Measurements from ENCODE around the gene RNF123.

The RNF123 gene

GRCh38 chr3:49665822-49666519 is 23.4 kb upstream of the RNF123 start:
- no peak for DNase-seq (ENCODE audit: insufficient read length, low spot score)
- TF ChIP-seq, protein P1, sequence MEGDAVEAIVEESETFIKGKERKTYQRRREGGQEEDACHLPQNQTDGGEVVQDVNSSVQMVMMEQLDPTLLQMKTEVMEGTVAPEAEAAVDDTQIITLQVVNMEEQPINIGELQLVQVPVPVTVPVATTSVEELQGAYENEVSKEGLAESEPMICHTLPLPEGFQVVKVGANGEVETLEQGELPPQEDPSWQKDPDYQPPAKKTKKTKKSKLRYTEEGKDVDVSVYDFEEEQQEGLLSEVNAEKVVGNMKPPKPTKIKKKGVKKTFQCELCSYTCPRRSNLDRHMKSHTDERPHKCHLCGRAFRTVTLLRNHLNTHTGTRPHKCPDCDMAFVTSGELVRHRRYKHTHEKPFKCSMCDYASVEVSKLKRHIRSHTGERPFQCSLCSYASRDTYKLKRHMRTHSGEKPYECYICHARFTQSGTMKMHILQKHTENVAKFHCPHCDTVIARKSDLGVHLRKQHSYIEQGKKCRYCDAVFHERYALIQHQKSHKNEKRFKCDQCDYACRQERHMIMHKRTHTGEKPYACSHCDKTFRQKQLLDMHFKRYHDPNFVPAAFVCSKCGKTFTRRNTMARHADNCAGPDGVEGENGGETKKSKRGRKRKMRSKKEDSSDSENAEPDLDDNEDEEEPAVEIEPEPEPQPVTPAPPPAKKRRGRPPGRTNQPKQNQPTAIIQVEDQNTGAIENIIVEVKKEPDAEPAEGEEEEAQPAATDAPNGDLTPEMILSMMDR (IDR thresholded peaks at IDR 0.05; ENCODE audit: insufficient read depth, missing control alignments) = no peak
- no peak for FAIRE-seq

GRCh38 chr3:49666592-49666991 is 22.8 kb upstream of the RNF123 start:
- TF ChIP-seq, protein P1 (IDR thresholded peaks at IDR 0.05; ENCODE audit: insufficient read depth, missing control alignments) = no peak
- FAIRE-seq (no peak), DNase-seq (ENCODE audit: insufficient read length, low spot score) (no peak)

GRCh38 chr3:49667701-49668413 is 21.5 kb upstream of the RNF123 start:
- DNase-seq (ENCODE audit: insufficient read length, low spot score) = no peak
- TF ChIP-seq, protein P1 (IDR thresholded peaks at IDR 0.05; ENCODE audit: insufficient read depth, missing control alignments) = no peak
- no peak for FAIRE-seq

DNA sequence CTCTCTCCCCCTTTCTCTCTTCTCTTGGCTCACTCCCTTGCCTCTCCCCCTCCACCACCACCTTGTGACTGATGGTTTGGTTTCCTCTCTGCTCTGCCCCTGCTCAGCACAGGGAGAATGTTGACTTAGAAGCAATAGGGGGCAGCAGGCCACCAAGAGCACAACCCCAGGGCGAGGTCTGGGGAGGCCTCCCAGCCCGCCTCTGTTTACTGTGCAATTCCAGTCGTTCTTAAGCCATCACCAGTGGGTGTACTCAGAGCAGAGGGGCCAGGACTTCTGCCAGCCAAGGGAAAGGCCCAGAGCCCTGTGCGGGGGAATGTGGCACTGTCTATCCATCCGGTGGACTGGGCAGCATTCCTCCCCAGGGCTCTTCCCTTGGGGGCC is 21.0 kb upstream of the RNF123 start:
- no peak for DNase-seq (ENCODE audit: insufficient read length, low spot score)
- TF ChIP-seq, protein P1 (IDR thresholded peaks at IDR 0.05; ENCODE audit: insufficient read depth, missing control alignments) = no peak
- FAIRE-seq = no peak

DNA sequence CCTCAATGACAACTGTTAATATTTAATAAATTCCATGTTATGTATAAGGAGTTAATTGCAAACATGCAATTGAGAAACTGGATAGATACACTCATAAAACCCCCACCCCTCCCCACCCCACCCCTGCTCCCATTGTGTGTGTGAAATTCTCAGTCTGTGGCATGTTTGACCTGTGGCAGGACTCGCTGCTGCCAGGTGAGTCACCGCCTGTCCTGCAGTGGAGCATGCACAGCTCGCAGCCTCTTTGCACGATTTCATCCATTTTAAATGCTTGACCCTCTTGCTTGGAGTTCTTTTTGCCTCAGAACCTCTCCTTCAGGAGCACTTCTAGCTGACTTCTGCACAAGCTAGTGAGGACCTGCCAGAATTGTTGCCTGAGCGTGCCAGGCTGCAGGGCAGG is 20.5 kb upstream of the RNF123 start:
- DNase-seq (ENCODE audit: insufficient read length, low spot score) (no peak), FAIRE-seq (no peak)
- TF ChIP-seq, protein P1 (IDR thresholded peaks at IDR 0.05; ENCODE audit: insufficient read depth, missing control alignments) = no peak

DNA sequence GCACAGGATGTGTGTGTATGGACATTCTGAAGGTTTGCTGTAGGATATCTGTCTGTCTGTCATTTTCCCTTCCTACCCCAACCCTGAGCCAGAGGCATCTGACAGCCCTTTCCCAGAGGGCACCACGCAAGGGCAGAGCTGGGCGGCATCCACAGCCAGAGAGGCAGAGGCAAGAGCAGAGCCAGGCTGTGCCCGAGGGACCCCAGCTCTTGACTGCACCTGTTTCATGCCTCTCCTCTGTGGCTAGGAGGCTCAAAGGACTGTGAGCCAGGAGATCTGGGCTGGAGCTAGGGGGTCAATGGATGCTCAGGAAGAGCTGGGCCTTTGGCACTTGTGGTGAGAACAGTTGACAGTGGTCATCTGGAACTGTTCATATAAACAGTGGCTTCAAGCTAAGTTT is 20.0 kb upstream of the RNF123 start:
- TF ChIP-seq, protein P1 (IDR thresholded peaks at IDR 0.05; ENCODE audit: insufficient read depth, missing control alignments) = no peak
- no peak for FAIRE-seq
- no peak for DNase-seq (ENCODE audit: insufficient read length, low spot score)

GRCh38 chr3:49670940-49671290 is 18.4 kb upstream of the RNF123 start:
- no peak for DNase-seq (ENCODE audit: insufficient read length, low spot score)
- FAIRE-seq = no peak

More at GRCh38 chr3:49670940-49671290, 18.4 kb upstream of the RNF123 start:
- TF ChIP-seq, protein P1 (IDR thresholded peaks at IDR 0.05; ENCODE audit: insufficient read depth, missing control alignments) = no peak

Measured in D721Med (cell line).